ENCODE results near the gene EXOSC2.

Gene EXOSC2

GRCh38 chr9:130696139-130696650, 2.6 kb downstream of the EXOSC2 start:
- peaks cover 34% of the 10 kb centered on the region for H3K79me2 ChIP-seq (ENCODE audit: insufficient read depth, low read length)
- H2AFZ ChIP-seq (ENCODE audit: low read depth, low read length, severe bottlenecking): no peak overlapping the region
- no peak for TF ChIP-seq EZH2phosphoT487 (conservative IDR thresholded peaks at IDR 0.05; ENCODE audit: low read length)
- TF ChIP-seq CTCF (IDR thresholded peaks at IDR 0.05; ENCODE audit: insufficient read depth, low read length, poor library complexity, severe bottlenecking): no peak
- peaks cover 16% of the 10 kb centered on the region for H3K36me3 ChIP-seq (ENCODE audit: low read length)
- no peak overlapping the region for H3K4me3 ChIP-seq (ENCODE audit: insufficient read depth, low read length, poor library complexity, severe bottlenecking)
- peaks cover under 1% of the 10 kb centered on the region; the same call in 1 of the 2 replicates for H4K20me1 ChIP-seq (ENCODE audit: low read depth, low read length)
- H3K4me2 ChIP-seq (ENCODE audit: low read depth, low read length, poor library complexity, severe bottlenecking): no peak overlapping the region
- 0 out of 2 replicates have a peak, but pooled peaks cover 4% of the 10 kb centered on the region for H3K9me3 ChIP-seq (ENCODE audit: insufficient read depth, low read length)
- no peak overlapping the region for H3K27ac ChIP-seq (ENCODE audit: low read depth, low read length)
- no peaks in the 10 kb centered on the region for H3K9me2 ChIP-seq (replicated peaks; ENCODE audit: insufficient read depth, low read length)
- H3K9ac ChIP-seq (ENCODE audit: low read length): no peak overlapping the region
- no peaks in the 10 kb centered on the region for H3F3A ChIP-seq (ENCODE audit: insufficient read depth)
- H3K27me3 ChIP-seq (ENCODE audit: low read length): no peaks in the 10 kb centered on the region

- TF ChIP-seq CTCF (IDR thresholded peaks at IDR 0.05; ENCODE audit: insufficient read depth, low read length, poor library complexity, severe bottlenecking): no peak
- no peak for TF ChIP-seq EZH2phosphoT487 (conservative IDR thresholded peaks at IDR 0.05; ENCODE audit: low read length)
- H3K9me2 ChIP-seq (replicated peaks; ENCODE audit: insufficient read depth, low read length): no peaks in the 10 kb centered on the region
- peaks cover 21% of the 10 kb centered on the region for H3K36me3 ChIP-seq (ENCODE audit: low read length)
- H3F3A ChIP-seq (ENCODE audit: insufficient read depth): no peaks in the 10 kb centered on the region
- H2AFZ ChIP-seq (ENCODE audit: low read depth, low read length, severe bottlenecking): no peak overlapping the region
- peaks cover 34% of the 10 kb centered on the region for H3K79me2 ChIP-seq (ENCODE audit: insufficient read depth, low read length)
- no peak overlapping the region for H3K4me2 ChIP-seq (ENCODE audit: low read depth, low read length, poor library complexity, severe bottlenecking)
- H3K9me3 ChIP-seq (ENCODE audit: insufficient read depth, low read length): 0 out of 2 replicates have a peak, but pooled peaks cover 4% of the 10 kb centered on the region
- no peak overlapping the region for H3K4me3 ChIP-seq (ENCODE audit: insufficient read depth, low read length, poor library complexity, severe bottlenecking)
- H3K9ac ChIP-seq (ENCODE audit: low read length): no peak overlapping the region
- no peaks in the 10 kb centered on the region for H3K27me3 ChIP-seq (ENCODE audit: low read length)
- no peak overlapping the region for H3K27ac ChIP-seq (ENCODE audit: low read depth, low read length)
- peaks cover 6% of the 10 kb centered on the region; the same call in 1 of the 2 replicates for H4K20me1 ChIP-seq (ENCODE audit: low read depth, low read length)
Observed at GRCh38 chr9:130696996-130697395, 3.4 kb downstream of the EXOSC2 start.

- H3F3A ChIP-seq (ENCODE audit: insufficient read depth): no peaks in the 10 kb centered on the region
- H3K9ac ChIP-seq (ENCODE audit: low read length): no peak overlapping the region
- H3K4me2 ChIP-seq (ENCODE audit: low read depth, low read length, poor library complexity, severe bottlenecking): no peak overlapping the region
- H2AFZ ChIP-seq (ENCODE audit: low read depth, low read length, severe bottlenecking): no peak overlapping the region
- H3K27ac ChIP-seq (ENCODE audit: low read depth, low read length): no peak overlapping the region
- H3K9me2 ChIP-seq (replicated peaks; ENCODE audit: insufficient read depth, low read length): no peaks in the 10 kb centered on the region
- H3K4me3 ChIP-seq (ENCODE audit: insufficient read depth, low read length, poor library complexity, severe bottlenecking): no peak overlapping the region
- H4K20me1 ChIP-seq (ENCODE audit: low read depth, low read length): peaks cover 6% of the 10 kb centered on the region; the same call in 1 of the 2 replicates
- TF ChIP-seq CTCF (IDR thresholded peaks at IDR 0.05; ENCODE audit: insufficient read depth, low read length, poor library complexity, severe bottlenecking): no peak
- no peak for TF ChIP-seq EZH2phosphoT487 (conservative IDR thresholded peaks at IDR 0.05; ENCODE audit: low read length)
- peaks cover 26% of the 10 kb centered on the region for H3K36me3 ChIP-seq (ENCODE audit: low read length)
- H3K9me3 ChIP-seq (ENCODE audit: insufficient read depth, low read length): no peaks in the 10 kb centered on the region
- H3K79me2 ChIP-seq (ENCODE audit: insufficient read depth, low read length): peaks cover 34% of the 10 kb centered on the region
- no peaks in the 10 kb centered on the region for H3K27me3 ChIP-seq (ENCODE audit: low read length)
Observed at GRCh38 chr9:130698514-130698913, 4.9 kb downstream of the EXOSC2 start.

All from SU-DHL-6 (cell line).